Measurements from ENCODE around the gene CPN2.

The CPN2 gene

DNA sequence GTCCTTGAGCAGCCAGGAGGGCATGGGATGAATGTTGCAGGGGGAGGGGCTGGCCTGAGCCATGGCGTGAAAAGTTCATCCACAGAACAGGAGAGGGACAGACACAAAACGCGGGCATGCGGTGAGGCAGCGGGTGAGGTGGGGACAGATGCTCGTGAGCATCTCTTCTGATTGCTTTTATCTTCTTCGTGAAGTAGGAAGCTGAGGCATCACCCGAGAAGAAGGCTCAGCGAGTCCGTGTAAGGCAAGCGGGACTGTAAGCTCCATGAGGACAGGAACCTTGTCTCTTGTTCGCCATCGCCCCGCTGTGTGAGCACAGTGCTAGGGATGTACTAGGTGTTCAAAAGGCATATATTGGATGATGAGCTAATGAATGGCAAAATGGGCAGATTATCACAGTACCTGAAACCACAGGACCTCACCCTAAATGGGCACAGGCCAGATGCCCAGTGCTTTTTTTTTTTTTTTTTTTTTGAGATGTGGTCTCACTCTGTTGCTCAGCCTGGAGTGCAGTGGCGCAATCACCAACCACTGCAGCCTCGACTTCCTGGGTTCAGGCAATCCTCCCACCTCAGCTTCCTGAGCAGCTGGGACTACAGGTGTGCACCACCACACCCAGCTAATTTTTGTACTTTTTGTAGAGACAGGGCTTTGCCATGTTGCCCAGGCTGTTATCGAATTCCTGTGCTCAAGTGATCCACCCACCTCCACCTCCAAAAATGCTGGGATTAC lies 46.8 kb downstream of the CPN2 start:
- no peak for DNase-seq (ENCODE audit: low read depth)
- TF ChIP-seq, protein P1, sequence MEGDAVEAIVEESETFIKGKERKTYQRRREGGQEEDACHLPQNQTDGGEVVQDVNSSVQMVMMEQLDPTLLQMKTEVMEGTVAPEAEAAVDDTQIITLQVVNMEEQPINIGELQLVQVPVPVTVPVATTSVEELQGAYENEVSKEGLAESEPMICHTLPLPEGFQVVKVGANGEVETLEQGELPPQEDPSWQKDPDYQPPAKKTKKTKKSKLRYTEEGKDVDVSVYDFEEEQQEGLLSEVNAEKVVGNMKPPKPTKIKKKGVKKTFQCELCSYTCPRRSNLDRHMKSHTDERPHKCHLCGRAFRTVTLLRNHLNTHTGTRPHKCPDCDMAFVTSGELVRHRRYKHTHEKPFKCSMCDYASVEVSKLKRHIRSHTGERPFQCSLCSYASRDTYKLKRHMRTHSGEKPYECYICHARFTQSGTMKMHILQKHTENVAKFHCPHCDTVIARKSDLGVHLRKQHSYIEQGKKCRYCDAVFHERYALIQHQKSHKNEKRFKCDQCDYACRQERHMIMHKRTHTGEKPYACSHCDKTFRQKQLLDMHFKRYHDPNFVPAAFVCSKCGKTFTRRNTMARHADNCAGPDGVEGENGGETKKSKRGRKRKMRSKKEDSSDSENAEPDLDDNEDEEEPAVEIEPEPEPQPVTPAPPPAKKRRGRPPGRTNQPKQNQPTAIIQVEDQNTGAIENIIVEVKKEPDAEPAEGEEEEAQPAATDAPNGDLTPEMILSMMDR (conservative IDR thresholded peaks at IDR 0.05; ENCODE audit: low read length): no peak
- H3K4me3 ChIP-seq (ENCODE audit: low read length): no peak overlapping the region

DNA sequence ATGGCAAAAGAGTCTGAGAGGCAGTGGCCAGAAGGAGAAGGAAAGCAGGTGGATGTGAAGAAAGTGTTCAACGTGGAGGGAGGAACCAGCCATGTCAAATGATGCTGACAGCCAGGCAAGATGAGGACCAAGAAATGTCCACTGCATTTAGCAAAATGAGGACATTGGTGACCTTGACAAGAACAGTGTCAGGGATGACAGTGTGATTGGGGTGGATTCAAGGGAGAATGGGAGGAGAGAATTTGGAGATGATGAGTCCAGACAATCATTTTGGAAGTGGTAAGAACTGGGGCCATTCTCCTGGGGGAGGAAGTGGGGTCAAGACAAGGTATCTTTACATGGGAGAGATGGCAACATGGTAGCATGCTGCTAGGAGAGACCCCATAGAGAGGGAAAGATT lies 47.4 kb downstream of the CPN2 start:
- DNase-seq (ENCODE audit: low read depth): no peak
- no peak overlapping the region for H3K4me3 ChIP-seq (ENCODE audit: low read length)
- TF ChIP-seq, protein P1 (conservative IDR thresholded peaks at IDR 0.05; ENCODE audit: low read length): no peak

DNA sequence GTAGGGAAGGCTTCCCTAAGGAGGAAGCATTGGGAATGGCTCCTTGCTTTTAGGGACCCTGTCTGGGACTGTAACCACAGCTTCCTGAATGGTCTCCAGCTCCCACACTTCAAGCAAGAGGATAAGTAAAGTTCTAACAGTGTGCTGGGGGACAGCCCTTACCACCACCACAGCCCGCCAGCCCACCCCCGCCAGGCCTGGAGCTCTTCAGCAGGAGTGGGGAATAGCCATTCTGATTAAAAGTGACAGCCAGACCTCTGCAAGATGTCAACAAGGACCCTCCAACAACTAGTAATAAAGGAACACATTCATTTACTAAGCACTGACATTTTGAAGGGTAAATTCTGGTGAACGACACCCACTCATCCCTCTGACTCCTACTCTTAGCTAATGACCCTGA lies 49.4 kb downstream of the CPN2 start:
- no peak for DNase-seq (ENCODE audit: low read depth)
- no peak overlapping the region for H3K4me3 ChIP-seq (ENCODE audit: low read length)
- TF ChIP-seq, protein P1 (conservative IDR thresholded peaks at IDR 0.05; ENCODE audit: low read length): no peak

DNA sequence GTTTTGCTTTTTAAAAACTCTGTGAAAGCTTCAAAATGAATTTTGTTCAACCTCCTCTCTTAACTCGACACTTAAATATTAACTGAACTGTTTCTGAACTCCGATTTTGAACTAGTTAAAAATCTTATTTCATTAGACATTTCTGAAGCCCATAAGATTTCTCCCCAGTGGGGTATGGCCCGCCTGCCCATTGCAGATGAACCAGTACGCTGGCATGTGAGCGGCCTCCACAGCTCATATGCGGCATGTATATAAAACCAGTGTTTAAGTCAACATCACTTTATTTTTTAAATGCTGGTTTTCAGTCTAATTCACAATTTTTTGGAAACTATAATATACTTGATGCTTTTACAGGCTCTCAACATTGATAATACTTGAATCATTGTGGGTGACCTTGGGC lies 50.2 kb downstream of the CPN2 start:
- TF ChIP-seq, protein P1 (conservative IDR thresholded peaks at IDR 0.05; ENCODE audit: low read length): no peak
- H3K4me3 ChIP-seq (ENCODE audit: low read length): no peak overlapping the region
- DNase-seq (ENCODE audit: low read depth): no peak

DNA sequence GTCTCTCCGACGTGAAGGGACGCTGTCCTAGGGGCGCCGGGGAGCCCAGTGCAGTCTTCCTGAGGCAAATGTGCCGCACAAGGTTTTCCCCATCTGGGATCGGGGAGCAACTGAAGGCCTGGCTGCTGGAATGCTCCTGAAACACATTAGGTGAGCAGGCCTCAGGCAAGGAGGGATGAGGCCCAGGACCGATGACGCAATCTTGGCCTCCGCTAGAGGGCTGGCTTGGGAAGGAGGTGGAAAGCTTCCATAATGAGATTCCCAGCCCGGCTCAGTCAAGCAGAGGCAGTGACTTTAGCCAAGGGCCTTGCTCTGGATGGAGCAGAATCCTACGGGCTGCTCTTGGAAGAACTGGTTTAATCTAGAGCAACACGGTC lies 50.8 kb downstream of the CPN2 start:
- TF ChIP-seq, protein P1 (conservative IDR thresholded peaks at IDR 0.05; ENCODE audit: low read length): peak; percentile 21; the same call in 1 of the 2 replicates
- DNase-seq (ENCODE audit: low read depth): peak; percentile 73
- no peak overlapping the region for H3K4me3 ChIP-seq (ENCODE audit: low read length)

DNA sequence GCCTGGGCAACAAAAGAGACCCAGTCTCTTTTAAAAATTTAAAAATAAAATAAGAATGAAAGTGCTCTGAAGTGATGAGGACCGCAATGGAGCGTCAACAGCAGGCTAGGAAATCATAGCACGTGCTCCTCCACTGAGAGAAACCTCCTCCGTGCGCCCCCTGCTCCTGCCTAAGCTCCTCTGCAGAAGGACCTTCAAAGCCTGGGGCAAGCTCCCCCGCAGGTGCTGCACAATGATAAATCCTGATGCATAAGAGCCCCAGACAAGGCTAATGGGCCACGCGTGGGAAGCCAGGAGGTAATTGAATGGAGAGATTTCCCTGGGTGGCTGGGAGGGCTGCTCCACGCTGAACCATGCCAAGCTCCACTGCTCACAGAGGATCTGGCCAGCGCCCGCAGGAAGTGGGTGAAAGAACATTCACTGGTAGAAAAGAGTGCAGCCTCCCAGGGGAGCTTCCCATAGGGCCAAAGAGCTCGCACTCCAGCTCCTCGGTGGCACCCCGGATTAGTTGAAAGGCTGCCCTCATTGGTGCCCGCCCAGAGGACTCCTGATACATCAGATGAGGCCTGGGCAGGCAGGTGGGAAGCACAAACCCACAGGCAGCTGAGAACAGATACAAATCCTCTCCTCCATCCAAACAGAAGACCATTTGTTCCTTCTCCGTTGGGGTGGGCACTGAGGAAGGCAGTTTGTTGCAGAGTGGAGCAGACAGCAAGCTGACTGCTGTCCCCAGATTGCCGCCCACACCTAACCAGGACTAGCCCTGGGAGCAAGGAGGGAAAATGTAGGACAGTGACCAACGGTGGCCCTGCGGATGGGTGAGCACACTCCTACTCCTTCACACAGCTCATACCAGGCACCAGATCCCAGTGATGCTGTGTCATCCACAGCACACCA lies 52.5 kb downstream of the CPN2 start:
- TF ChIP-seq, protein P1 (conservative IDR thresholded peaks at IDR 0.05; ENCODE audit: low read length): no peak
- DNase-seq (ENCODE audit: low read depth): no peak
- H3K4me3 ChIP-seq (ENCODE audit: low read length): no peak overlapping the region
